HG02938 (cell line): ENCODE measurements around the gene RHBDD1.

Experiments used
- ATAC-seq: cut with Tn5 transposase; IDR thresholded peaks from one replicate; pipeline ENCODE4 v1.9.1; 2021; ENCODE audit warnings: mild to moderate bottlenecking, moderate library complexity; ENCODE audit not compliant: unreplicated experiment

The RHBDD1 gene

GRCh38 chr2:226883296-226883795 lies 47.5 kb downstream of the RHBDD1 start:
- ATAC-seq, result no peak

DNA sequence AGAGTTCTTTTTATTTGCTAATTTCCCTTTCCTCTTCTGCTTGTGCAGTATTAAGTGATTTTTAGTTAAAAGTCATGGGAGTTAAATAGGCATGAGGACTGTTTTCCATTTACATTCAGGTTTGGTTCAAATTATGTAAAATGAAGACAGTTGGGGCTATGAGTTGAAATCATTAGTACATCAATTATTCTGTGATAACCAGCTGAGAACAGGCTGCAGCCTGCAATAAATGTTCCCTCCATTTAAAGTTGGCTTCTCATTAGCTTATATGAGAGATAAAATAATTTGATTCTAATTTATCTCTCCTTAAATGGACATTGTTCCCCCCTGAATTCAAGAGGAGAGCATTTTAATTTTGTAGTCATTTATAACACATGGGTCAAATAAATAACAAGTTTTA lies 48.3 kb downstream of the RHBDD1 start:
- no peak for ATAC-seq

- no peak for ATAC-seq
Observed at GRCh38 chr2:226885769-226886435, 50.0 kb downstream of the RHBDD1 start.

DNA sequence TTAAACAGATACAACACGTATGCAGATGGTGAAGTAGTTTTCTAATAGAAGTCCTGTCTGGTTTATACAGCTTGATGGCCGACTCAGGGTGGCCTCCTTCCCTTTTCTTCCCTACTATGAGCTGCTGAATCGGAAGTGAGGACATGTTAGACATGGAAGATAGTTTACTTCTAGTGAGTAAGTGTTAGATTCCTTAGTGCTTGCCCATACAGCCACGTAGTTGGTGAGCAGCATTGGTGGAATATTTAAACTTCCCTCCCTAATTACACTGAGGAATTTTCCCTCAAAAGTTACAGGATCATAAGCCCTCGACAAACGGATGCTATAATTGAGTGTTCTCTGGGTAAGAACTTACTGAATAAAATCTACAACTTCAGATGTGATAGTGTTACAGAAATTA lies 52.1 kb downstream of the RHBDD1 start:
- no peak for ATAC-seq

DNA sequence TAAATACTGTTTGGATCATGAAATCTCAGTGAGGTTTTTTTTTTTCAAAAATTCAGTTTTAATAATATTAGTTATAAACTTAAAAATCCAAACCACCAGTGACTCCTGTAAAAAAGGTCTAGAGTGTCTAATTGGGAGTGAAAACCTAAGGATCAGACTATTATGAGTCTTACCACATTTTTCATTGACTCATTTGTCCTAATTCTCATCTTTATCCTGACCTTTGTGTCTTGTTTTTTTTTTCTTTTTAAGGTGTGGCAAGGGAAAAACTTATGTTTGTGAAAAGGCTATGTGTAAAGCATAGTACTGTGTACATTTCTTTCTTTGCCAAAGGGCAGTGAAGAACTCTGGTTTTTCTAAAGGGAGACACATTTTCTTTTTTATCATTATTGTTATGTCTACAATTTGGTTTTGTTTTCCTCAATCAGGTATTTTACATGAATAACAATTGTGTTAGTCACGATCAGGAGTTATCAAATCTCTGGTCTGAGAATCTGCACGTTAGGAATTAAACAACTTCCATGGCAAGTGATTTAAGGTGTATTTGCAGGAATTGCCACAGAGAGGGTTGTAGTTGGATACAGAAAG lies 52.6 kb downstream of the RHBDD1 start:
- ATAC-seq, result no peak

GRCh38 chr2:226888971-226889370 lies 53.1 kb downstream of the RHBDD1 start:
- ATAC-seq, result no peak

DNA sequence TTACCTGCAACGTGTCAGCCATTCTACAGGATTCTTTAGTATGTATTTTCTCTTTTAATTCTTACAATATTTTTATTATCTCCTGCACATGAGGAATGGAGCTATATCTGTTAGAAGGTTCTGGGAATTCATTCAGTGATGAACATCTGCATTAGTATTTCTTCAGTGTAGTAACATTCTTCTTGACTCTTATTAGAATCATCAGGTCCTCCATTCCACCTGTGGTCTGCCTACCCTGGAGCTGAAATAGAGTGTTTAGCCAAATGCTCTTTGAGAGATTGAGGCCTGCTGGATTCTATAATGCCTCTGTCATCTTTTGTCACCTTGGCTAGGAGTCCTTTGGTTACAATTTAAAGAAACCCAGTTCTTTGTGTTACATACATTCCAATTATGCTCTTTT lies 54.4 kb downstream of the RHBDD1 start:
- no peak for ATAC-seq

DNA sequence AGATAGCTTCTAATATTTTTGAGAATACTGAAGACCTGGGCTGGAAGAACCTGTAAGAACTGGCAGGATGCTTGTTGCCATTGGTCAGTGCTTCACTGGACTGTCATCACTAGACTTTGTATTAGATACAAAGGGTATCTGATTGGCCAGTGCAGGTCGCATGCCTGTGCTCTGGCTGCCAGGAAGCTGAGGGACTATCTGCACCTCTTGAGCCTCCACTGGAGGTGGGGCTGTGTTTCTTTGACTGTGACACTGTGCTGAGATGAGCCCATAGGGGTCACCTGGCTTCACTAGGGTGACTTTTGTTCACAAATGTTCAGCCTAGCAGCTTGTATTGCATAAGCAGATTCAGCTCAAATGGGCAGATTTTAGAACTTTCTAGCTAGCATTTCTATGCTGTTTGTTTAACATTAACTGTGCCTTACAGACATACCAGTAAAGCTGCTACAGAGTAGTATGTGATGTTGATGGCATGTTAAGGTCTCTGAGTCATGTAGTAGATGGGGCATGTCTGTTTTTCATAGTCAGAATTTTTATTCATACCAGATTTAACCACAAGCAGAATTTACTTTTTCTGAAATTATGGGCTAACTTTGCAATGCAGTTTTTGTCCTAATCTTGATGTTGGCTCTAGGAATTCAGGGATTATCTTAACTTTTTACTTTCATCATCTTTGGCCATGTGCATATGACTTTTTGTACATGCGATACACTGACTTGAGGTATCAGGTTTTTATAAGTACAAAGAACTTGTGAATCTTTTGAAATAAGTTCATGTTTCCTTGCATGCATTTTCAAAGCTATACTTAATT lies 56.1 kb downstream of the RHBDD1 start:
- no peak for ATAC-seq

- ATAC-seq, result no peak
Observed at GRCh38 chr2:226892729-226893128, 56.9 kb downstream of the RHBDD1 start.

- no peak for ATAC-seq
Observed at GRCh38 chr2:226893216-226893615, 57.4 kb downstream of the RHBDD1 start.

GRCh38 chr2:226894752-226895151 lies 58.9 kb downstream of the RHBDD1 start:
- ATAC-seq, result no peak

- no peak for ATAC-seq
Observed at GRCh38 chr2:226895579-226895978, 59.7 kb downstream of the RHBDD1 start.

- ATAC-seq, result no peak
Observed at GRCh38 chr2:226898121-226898520, 62.3 kb downstream of the RHBDD1 start.

DNA sequence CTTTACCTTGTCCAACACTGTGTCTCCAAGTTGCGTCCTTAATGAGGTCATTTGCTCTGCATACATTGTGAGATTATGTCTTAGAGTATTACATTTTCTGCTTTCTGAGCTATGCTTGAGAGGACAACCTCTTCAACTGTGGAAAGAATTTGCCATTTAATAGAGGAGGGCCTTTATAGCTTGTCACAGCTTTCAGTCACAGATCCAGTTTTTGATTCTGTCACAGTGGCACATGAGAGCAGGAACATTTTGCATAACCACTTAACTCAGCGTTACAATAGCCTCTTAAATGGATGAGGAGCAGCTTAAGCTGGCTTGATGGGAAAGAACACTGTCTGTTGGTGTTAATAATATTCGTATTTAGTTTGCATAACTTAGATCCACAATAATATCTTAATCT lies 63.0 kb downstream of the RHBDD1 start:
- ATAC-seq, result no peak

- no peak for ATAC-seq
Observed at GRCh38 chr2:226902041-226902966, 66.5 kb downstream of the RHBDD1 start.

DNA sequence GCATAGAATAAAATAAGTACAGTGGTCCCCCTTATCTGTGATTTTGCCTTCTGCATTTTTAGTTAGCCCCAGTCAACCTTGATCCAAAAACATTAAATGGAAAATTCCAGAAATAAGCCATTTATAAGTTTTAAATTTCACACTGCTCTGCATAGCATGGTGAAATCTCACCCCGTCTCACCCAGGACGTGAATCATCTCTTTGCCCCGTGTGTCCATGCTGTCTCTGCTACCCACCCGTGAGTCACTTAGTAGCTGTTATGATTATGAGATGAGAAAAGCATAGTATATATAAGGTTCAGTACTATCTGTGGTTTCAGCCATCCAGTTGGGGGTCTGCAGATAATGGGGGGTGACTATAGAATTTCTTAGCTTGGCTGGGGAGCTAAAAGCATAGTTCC lies 67.3 kb downstream of the RHBDD1 start:
- no peak for ATAC-seq

DNA sequence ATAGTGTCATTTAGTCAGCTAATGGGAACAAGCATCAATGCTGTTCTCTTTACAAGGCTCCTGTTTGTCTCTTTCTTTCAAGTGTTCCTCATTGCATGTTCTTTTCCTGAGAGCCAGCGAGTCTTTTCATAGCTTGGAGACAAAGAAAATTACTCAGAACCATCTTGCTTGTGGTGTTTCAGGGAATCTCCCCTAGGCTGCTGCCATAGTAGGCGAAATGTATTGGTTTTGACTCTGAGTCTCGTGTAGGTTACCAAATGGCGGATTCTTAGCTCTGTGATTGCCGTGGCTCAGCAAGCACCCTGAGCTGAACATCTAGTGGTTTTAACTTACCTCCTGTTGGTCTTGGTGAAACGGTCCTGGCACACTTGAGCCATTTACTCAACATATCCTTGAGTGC lies 68.7 kb downstream of the RHBDD1 start:
- peak; percentile 55 for ATAC-seq

DNA sequence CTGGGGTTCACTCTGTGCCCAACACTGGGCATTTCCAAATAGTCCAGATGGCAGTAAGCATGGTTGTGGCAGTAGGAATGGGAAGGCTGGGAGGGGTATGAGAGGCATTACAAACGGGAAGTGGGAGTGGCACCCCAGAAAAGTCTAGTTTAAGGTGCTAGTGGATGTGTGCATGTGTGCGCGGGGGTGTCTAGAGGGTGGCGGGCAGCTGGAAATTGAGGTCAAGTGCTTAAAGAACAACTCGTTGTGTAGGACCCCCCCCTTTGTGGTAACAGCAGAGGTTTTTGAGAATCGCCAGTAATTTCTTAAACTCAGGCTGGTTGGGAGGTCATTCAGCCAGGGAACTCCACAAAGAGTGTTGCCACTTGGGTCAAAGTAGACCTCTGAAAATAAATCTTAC lies 69.9 kb downstream of the RHBDD1 start:
- ATAC-seq, result peak; percentile 1

- ATAC-seq, result peak; percentile 85
Observed at GRCh38 chr2:226906163-226906693, 70.4 kb downstream of the RHBDD1 start.

- ATAC-seq, result no peak
Observed at GRCh38 chr2:226909126-226909525, 73.3 kb downstream of the RHBDD1 start.

- no peak for ATAC-seq
Observed at GRCh38 chr2:226909836-226910235, 74.0 kb downstream of the RHBDD1 start.
